Measurements from ENCODE around the gene TSGA10IP.
A peak's percentile ranks its signal among the peaks of the same experiment; 100 is the strongest.

TSGA10IP gene

GRCh38 chr11:65918211-65919140 is 26.8 kb upstream of the TSGA10IP start, which contains the start of gene C11orf68:
C11orf68 (minus strand) TSS chr11:65919062; CDS start chr11:65919031, 31 bp downstream.
- DNase-seq, result peak; percentile 26 to 85 (median 81)

DNA sequence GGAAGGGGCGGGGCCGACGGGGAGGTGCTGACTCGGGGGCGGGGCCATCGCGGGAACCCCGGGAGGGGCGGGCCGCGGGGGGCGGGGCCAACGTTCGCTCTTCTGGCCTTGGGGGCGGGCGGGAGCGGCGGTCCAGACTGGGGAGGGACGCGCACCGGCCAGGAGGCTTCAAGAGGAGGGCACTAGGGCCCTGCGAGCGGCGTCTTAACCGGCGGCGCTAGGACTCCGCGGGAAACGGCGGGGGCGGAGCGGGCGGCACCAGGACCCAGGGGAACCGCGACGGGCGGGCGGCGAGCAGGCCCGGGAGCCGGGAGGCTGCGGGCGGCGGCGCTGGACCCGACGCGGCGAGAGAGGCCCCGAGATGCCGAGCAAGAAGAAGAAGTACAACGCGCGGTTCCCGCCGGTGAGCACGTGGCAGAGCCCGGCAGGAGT is 26.1 kb upstream of the TSGA10IP start, which contains the start of gene DRAP1:
Gene DRAP1 (plus strand): TSS at position 286 of the 432 bp plus-strand sequence. CDS start 76 bp downstream, at position 362.
- DNase-seq, result peak; percentile 96 to 99 (median 98)

DNA sequence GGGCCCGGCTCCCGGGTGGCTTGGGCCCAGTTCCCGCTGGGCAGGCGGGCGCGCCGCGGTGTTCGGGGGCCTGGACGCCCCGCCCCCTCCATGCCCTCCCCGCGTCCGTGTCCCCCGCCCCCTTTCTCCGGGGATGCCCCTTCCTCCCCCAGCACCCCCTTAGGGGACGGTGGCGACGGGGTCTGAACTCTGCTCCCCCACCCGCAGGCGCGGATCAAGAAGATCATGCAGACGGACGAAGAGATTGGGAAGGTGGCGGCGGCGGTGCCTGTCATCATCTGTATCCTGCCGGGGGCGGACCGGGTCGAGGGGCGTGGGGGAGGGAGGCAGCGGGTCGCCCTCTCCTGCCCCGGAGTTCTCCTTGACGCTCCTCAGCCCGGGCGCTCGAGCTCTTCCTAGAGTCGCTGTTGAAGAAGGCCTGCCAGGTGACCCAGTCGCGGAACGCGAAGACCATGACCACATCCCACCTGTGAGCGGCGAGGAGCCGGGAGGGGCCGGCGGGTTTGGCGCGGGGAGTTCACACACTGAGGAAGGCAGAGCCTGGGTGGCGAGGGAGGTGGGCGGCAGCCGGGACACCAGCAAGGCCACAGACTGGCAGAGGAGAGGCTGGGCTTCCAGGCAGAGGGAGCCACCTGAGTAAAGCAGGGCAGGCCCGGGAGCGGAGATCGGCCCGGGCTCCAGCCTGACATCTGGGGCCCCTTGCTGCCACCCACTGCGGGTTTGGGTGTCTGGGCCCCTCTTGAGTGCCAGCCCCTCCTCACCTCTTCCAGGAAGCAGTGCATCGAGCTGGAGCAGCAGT is 25.5 kb upstream of the TSGA10IP start:
- peak; percentile 43 to 78 (median 72) for DNase-seq

GRCh38 chr11:65920372-65920802 is 24.9 kb upstream of the TSGA10IP start:
- DNase-seq, result no peak

DNA sequence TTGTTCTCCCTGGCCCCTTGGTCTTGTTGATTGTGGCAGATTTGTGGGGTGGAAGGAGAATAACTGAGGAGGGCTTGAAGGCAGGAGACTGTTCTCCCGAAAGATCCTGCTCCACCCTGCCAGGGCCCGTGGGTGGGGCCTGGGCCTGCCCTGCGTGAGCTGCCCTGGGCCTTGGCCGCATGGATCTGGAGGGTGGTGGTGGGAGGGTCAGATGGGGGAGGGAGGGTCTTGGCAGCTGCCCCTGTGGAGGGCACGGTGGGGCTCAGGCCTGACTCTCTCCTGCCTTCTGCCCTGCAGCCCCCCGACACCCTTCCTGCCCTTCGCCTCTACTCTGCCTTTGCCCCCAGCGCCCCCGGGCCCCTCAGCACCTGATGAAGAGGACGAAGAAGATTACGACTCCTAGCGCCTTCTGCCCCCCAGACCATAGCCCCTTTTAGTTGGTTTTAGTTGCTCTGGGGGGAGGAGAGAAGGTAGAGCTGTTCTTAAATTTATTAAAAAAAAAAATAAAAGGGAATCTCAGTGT is 24.2 kb upstream of the TSGA10IP start:
- no peak for DNase-seq

DNA sequence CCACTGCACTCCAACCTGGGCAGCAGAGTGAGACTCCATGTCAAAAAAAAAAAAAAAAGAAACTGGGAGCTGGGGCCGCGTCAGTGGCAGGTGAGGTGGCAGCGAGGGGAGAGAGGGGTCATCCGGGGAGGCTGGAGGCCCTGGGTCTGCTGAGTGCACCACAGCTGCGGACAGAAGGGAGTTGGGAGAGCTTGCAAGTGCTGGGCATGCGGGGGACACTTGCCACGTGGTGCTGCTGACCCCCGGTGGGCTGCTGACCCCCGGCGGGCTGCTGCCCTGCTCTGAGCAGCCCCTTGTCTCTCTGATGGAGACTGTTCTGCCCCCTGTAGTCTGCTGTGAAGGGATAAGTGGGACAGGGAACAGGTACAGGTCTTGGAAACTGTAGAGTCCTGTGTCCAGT is 23.4 kb upstream of the TSGA10IP start:
- no peak for DNase-seq

- no peak for DNase-seq
Observed at GRCh38 chr11:65922565-65922964, 22.7 kb upstream of the TSGA10IP start.

- DNase-seq, result no peak
Observed at GRCh38 chr11:65925397-65925796, 19.9 kb upstream of the TSGA10IP start.

DNA sequence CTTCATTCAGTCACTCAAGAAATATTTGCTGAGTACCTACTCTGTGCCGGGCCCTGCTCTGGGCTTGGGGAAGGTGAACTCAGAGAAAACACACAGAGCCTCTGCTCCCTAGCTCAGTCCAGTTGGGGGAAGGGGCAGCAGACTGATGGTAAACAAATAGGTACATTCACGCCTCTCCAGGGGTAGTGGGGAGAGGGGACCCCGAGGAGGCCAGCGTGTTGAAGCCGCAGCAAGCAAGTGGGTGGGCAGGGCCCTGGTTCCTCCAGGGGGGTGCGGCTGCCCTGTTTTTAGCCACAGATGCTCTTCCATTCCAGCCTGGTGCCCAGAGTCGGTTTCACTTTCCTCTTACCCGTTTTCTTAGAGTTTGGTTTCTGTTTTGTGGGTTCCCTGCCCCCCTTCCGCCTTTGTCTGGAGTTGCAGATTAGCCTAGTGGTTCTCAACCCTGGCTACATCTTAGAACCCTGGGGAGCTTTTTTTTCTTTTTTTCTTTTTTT is 17.3 kb upstream of the TSGA10IP start:
- no peak for DNase-seq

DNA sequence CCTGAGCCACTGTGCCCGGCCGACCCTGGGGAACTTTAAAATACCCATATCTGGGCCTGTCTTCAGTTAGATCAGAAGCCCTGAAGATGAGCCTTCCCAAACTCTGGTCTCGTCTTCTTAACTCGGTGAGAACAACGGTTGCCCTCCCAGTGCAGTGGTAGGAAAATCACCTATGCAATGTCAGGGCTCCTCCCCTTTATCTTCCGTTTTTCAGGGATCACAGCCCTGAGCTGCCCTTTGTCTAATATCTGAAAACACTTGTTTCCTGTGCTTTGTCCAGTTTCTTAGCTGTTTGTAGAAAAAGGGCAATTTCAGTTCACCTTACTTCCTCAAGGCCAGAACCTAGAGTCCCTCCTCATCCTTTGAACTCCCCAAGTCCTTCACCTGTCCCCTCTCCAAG is 16.6 kb upstream of the TSGA10IP start:
- no peak for DNase-seq

GRCh38 chr11:65931773-65932557 is 13.3 kb upstream of the TSGA10IP start:
- DNase-seq, result no peak

GRCh38 chr11:65932558-65932919 is 12.7 kb upstream of the TSGA10IP start:
- DNase-seq, result peak in 1 of 3 experiments; percentile 30

DNA sequence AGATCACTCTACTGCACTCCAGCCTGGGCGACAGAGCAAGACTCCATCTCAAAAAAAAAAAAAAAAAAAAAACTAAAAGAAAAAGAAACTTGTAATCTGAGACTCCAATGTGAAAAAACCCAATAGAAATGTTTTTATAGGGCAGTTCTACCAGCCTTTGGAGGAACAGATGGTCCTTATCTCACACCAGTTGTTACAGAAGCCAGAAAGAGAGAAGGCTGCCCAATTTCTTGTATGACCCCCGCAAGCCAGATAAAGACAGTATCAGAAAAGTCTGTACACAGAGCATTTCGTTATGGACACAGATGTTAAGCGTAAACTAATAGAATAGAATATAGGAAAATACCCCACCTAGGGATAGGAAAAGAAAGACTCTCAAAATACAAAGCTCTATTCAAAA is 11.3 kb upstream of the TSGA10IP start:
- no peak for DNase-seq

- DNase-seq, result no peak
Observed at GRCh38 chr11:65937766-65938165, 7.5 kb upstream of the TSGA10IP start.

- no peak for DNase-seq
Observed at GRCh38 chr11:65941720-65942310, 3.5 kb upstream of the TSGA10IP start.

- no peak for DNase-seq
Observed at GRCh38 chr11:65942531-65942930, 2.7 kb upstream of the TSGA10IP start.

DNA sequence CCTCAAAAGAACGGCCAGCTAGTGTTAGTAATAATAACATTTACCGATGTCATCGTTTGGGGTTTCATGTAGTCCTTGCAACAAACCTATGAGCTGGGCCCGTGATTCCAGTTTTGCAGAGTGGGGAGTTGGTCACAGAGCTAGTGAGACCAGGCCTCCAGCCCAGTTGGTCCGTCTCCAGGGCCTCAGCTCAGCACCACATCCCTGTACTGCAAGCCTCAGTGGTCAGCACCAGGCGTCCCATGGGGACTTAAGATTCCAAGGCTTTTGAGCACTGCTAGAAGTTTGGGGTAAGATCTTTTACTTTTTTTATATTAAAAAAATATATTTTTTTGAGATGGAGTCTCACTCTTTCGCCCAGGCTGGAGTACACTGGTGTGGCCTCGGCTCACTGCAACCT is 1.1 kb upstream of the TSGA10IP start:
- no peak for DNase-seq

GRCh38 chr11:65944767-65945166 is 513 bp upstream of the TSGA10IP start:
- DNase-seq, result no peak

DNA sequence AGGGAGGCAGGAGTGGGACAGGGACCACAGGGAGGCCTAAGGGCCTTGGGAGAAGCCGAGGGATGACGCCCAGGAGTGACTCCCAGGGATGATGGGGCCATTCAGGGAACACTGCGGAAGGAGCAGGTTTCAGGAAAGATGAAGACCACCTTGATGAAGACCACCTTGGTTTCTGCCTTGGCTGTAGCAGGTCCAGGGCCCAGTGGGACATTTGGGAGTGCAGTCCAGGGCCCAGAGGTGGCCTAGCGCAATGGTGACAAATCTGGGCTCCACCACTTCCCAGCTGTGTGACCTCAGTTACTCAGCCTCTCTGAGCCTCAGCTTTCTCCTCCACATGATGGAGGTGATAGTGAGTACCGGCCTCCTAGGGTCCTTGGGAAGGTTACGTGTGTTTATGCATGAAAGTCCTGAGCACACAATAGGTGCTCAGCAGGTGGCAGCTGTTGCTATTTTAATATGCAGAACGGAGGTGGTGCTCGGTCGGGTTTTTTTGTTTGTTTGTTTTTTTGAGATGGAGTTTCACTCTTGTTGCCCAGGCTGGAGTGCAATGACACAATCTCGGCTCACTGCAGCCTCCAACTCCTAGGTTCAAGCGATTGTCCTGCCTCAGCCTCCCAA is 770 bp downstream of the TSGA10IP start:
- DNase-seq, result peak in 1 of 3 experiments; percentile 9

GRCh38 chr11:65946655-65947054 is 1.4 kb downstream of the TSGA10IP start:
- no peak for DNase-seq

- DNase-seq, result no peak
Observed at GRCh38 chr11:65947133-65947532, 1.9 kb downstream of the TSGA10IP start.

Data from NCI-H1417 (cell line).